Measurements from ENCODE around the gene FRA10AC1.
A peak's percentile ranks its signal among the peaks of the same experiment; 100 is the strongest.

The FRA10AC1 gene, protein sequence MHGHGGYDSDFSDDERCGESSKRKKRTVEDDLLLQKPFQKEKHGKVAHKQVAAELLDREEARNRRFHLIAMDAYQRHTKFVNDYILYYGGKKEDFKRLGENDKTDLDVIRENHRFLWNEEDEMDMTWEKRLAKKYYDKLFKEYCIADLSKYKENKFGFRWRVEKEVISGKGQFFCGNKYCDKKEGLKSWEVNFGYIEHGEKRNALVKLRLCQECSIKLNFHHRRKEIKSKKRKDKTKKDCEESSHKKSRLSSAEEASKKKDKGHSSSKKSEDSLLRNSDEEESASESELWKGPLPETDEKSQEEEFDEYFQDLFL

GRCh38 chr10:93702210-93703001 lies at the start of gene FRA10AC1:
TSS of gene FRA10AC1 (minus strand) at chr10:93702592. CDS start at chr10:93700106, 2,486 bp downstream.
- DNase-seq (ENCODE audit: low read depth in 3 of 3), result peak; percentile 70 to 83 (median 82)

DNA sequence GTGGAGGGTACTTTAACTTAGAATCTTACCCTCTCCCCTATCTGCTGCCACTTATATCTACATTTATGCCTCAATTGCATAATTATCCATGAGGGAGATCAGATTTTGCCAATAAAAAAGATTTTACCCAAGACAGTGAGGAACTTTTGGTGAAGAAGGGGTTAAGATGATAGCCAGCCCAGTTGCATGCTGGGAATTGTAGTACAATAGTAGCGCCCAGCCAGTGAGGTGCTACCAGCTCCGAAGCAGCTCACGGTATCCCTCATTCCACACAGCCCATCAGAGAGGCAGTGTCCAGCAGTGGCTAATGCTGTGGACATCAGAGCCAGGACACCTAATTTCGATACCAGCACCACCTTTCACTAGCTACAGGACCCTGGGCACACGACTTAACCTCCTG lies 49.4 kb upstream of the FRA10AC1 start:
- DNase-seq (ENCODE audit: low read depth in 3 of 3), result no peak

GRCh38 chr10:93751124-93751523 lies 48.7 kb upstream of the FRA10AC1 start:
- DNase-seq (ENCODE audit: low read depth in 3 of 3), result no peak

DNA sequence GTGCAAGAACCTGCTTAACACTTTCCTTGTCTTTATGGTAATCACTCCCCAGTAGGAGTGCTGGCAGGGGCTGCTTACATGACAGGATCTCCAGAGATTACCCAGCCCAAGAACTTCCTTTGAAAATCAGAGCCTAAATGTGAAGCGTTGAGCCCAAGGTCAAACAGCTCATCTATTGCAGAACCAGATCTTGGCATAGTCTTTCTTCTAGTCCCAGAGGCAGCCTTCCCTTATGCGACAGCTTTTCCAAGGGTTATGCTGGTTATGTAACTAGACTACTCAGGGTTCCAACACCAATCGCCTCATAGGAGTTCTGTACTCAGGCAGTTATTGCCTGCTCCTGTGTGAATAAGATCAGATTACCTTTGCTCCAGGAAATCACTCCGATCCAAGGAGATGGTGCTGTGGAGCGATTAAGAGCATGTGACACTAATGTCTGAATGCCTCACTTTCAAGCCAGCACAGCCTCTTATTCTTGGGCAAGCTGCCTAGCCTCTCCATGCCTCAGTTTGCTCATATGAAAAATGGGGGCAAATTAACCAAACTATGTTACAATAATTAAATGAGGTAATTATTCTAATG lies 46.9 kb upstream of the FRA10AC1 start:
- no peak for DNase-seq (ENCODE audit: low read depth in 3 of 3)

- DNase-seq (ENCODE audit: low read depth in 3 of 3), result no peak
These were observed 44.5 kb upstream of the FRA10AC1 start for GRCh38 chr10:93746844-93747284.

GRCh38 chr10:93745408-93746065 lies 43.1 kb upstream of the FRA10AC1 start:
- no peak for DNase-seq (ENCODE audit: low read depth in 3 of 3)

- DNase-seq (ENCODE audit: low read depth in 3 of 3), result no peak
These were observed 40.4 kb upstream of the FRA10AC1 start for GRCh38 chr10:93742633-93743349.

DNA sequence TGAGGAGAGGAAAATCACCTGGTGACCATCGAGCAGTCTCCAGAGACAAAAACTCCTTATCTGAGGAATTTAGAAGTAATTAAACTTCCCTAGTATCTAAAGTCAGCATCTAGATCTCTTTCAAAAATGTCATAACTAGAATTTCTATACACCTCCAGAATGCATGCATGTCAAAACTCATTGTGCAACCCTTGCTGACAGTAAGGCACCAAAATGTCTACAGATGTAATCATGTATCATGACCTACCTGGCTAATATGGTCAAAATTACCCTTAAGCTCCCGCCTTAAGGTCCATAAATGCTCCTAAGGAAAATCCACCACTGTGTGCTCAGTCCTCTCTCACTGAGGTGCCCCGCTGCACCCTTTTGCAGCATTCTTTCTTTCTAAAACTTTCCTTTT lies 39.0 kb upstream of the FRA10AC1 start:
- no peak for DNase-seq (ENCODE audit: low read depth in 3 of 3)

GRCh38 chr10:93726024-93726423 lies 23.6 kb upstream of the FRA10AC1 start:
- DNase-seq (ENCODE audit: low read depth in 3 of 3), result no peak

DNA sequence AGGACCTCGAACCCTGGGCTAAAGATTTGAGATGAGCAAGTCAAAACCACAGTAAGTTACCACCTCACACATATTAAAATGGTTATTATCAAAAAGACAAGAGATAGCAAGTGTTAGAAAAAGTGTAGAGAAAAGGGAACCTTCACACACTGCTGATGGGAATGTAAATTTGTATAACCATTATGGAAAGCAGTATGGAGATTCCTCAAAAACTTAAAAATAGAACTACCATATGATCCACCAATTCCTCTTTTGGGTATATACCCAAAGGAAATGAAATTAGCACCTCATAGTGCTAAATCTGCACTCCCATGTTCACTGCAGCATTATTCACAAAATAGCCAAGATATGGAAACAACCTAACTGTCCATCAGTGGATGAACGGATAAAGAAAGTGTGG lies 20.8 kb upstream of the FRA10AC1 start:
- no peak for DNase-seq (ENCODE audit: low read depth in 3 of 3)

GRCh38 chr10:93722550-93722949 lies 20.2 kb upstream of the FRA10AC1 start:
- no peak for DNase-seq (ENCODE audit: low read depth in 3 of 3)

GRCh38 chr10:93719901-93720300 lies 17.5 kb upstream of the FRA10AC1 start:
- no peak for DNase-seq (ENCODE audit: low read depth in 3 of 3)

- no peak for DNase-seq (ENCODE audit: low read depth in 3 of 3)
These were observed 16.7 kb upstream of the FRA10AC1 start for GRCh38 chr10:93718937-93719725.

- no peak for DNase-seq (ENCODE audit: low read depth in 3 of 3)
These were observed 14.4 kb upstream of the FRA10AC1 start for GRCh38 chr10:93716766-93717165.

DNA sequence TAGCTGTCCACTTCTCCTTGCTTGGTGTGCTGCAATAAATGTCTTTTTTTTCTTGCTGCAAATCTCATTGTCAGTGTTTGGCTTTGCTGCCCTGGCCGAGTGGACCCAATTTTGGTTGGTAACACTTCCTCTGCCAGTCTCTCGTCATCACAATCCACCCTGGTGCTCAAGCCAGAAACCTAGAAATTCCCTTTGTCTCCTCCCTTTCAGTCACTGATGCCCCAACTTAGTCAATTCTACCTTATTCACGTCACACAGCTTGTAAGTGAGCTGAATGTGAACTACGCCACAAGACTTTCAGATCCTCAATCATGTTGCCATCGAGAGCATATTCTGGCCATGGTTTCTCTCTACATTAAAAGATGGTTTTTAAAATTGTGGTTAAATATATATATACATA lies 13.0 kb upstream of the FRA10AC1 start:
- DNase-seq (ENCODE audit: low read depth in 3 of 3), result no peak

DNA sequence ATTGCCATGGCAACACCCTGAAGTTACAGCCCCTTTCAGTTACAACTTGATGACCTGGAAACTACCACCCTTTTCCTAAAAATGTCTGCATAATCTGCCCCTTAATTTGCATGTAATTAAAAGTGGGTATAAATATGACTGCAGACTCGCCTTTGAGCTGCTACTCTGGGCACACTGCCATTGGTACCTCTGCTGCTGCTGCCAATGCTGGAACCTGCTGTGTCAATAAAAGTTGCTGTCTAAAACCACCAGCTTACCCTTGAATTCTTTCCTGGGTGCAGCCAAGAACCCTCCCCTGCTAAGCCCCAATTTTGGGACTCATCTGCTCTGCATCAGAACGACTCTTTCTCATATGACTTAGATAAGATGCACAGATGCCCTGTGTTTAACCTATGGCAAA lies 10.2 kb upstream of the FRA10AC1 start:
- no peak for DNase-seq (ENCODE audit: low read depth in 3 of 3)

- DNase-seq (ENCODE audit: low read depth in 3 of 3), result no peak
These were observed 9.5 kb upstream of the FRA10AC1 start for GRCh38 chr10:93711891-93712290.

- no peak for DNase-seq (ENCODE audit: low read depth in 3 of 3)
These were observed 8.0 kb upstream of the FRA10AC1 start for GRCh38 chr10:93710333-93710909.

DNA sequence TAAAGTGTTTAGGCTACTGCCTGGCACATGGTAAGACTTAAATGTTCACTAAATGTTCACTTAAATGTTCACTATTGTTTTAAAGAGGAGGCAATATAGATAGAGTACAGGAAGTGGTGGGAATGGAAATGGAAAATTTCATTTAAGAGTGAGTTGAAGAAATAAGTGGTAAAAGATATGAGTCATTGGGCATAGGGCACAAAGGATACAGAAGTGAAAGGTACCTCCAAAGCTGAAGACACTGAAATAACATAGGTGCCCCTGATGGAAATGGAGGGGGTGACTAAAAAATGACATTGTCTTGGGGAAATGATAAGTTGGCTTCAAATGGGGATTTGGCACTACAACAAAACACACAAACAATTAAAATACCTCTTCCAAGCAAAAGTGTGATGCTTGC lies 5.2 kb upstream of the FRA10AC1 start:
- DNase-seq (ENCODE audit: low read depth in 3 of 3), result no peak

GRCh38 chr10:93704451-93704850 lies 2.1 kb upstream of the FRA10AC1 start:
- no peak for DNase-seq (ENCODE audit: low read depth in 3 of 3)
